HEK293T (cell line): ENCODE data around the gene PRDM11.

Experiments
- CTCF ChIA-PET: fragments of 350-600 bp; formaldehyde crosslinking; extraction: SDS; loops from one replicate; lab custom pipeline; 2021; ENCODE audit warnings: antibody characterized with exemption, inconsistent platforms; lab: Yijun Ruan, JAX
- POLR2A ChIA-PET: fragments of 350-600 bp; formaldehyde crosslinking; extraction: SDS; loops from one replicate; lab custom pipeline; 2020; ENCODE audit warnings: antibody characterized with exemption, inconsistent platforms; lab: Yijun Ruan, JAX
- DNase-seq: peaks from one replicate; pipeline ENCODE4 v3.0.0; 2012; ENCODE audit warnings: mixed read lengths; ENCODE audit errors: extremely low spot score
- ARNT ChIP-seq: fragments of 450-650 bp; IDR thresholded peaks from 2 replicates; pipeline ENCODE4 v1.6.1; 2017; ENCODE audit warnings: mild to moderate bottlenecking
- BHLHE40 ChIP-seq: fragments of 450-650 bp; IDR thresholded peaks from 2 replicates; pipeline ENCODE4 v1.6.1; 2016; ENCODE audit warnings: mild to moderate bottlenecking, moderate library complexity, borderline replicate concordance
- CTBP1 ChIP-seq: fragments of 450-650 bp; IDR thresholded peaks from 2 replicates; pipeline ENCODE4 v1.6.1; 2016; ENCODE audit warnings: borderline replicate concordance
- ELF4 ChIP-seq: fragments of 450-650 bp; IDR thresholded peaks from 2 replicates; pipeline ENCODE4 v1.6.1; 2017; ENCODE audit warnings: antibody characterized with exemption
- FOXA1 ChIP-seq: fragments of 450-650 bp; IDR thresholded peaks from 2 replicates; pipeline ENCODE4 v1.6.1; 2016; ENCODE audit warnings: mild to moderate bottlenecking
- FOXK2 ChIP-seq: fragments of 450-650 bp; IDR thresholded peaks from 2 replicates; pipeline ENCODE4 v1.6.1; 2016; ENCODE audit warnings: mild to moderate bottlenecking
- FOXM1 ChIP-seq: fragments of 450-650 bp; IDR thresholded peaks from 2 replicates; pipeline ENCODE4 v1.6.1; 2017; ENCODE audit warnings: mild to moderate bottlenecking, borderline replicate concordance
- HDGF ChIP-seq: fragments of 450-650 bp; IDR thresholded peaks from 2 replicates; pipeline ENCODE4 v1.6.1; 2017; ENCODE audit warnings: antibody characterized with exemption, borderline replicate concordance
- L3MBTL2 ChIP-seq: fragments of 450-650 bp; conservative IDR thresholded peaks from 2 replicates; pipeline ENCODE4 v1.6.1; 2016; ENCODE audit warnings: mild to moderate bottlenecking
- LEF1 ChIP-seq: fragments of 450-650 bp; IDR thresholded peaks from 2 replicates; pipeline ENCODE4 v1.6.1; 2017; ENCODE audit warnings: mild to moderate bottlenecking, borderline replicate concordance
- NFRKB ChIP-seq: fragments of 450-650 bp; IDR thresholded peaks from 2 replicates; pipeline ENCODE4 v1.6.1; 2016; ENCODE audit warnings: mild to moderate bottlenecking, moderate library complexity
- PKNOX1 ChIP-seq: fragments of 450-650 bp; IDR thresholded peaks from 2 replicates; pipeline ENCODE4 v1.6.1; 2016
- SP1 ChIP-seq: fragments of 450-650 bp; IDR thresholded peaks from 2 replicates; pipeline ENCODE4 v1.6.1; 2017
- SUZ12 ChIP-seq: fragments of 450-650 bp; IDR thresholded peaks from 2 replicates; pipeline ENCODE4 v1.6.1; 2016; ENCODE audit warnings: mild to moderate bottlenecking
- TARDBP ChIP-seq: fragments of 450-650 bp; IDR thresholded peaks from 2 replicates; pipeline ENCODE4 v1.6.1; 2016
- ZNF384 ChIP-seq: fragments of 450-650 bp; IDR thresholded peaks from 2 replicates; pipeline ENCODE4 v1.6.1; 2016

The PRDM11 gene

GRCh38 chr11:45102810-45103621 is 43.4 kb upstream of the PRDM11 start:
- POLR2A ChIA-PET, result no interaction called here
- TF ChIP-seq TARDBP (no peak), ARNT (no peak), NFRKB (no peak), ELF4 (no peak), FOXM1 (no peak), SP1 (no peak), L3MBTL2 (no peak)
- DNase-seq, result peak; percentile 73
- CTCF ChIA-PET, result interaction anchor here (0.7 to 7.5 kb wide), 5 partner anchors 157 to 174 kb away, joined by 3 to 78 read pairs (median 7); no protein-coding TSS in a partner anchor

GRCh38 chr11:45104006-45104789 is 42.2 kb upstream of the PRDM11 start:
- CTCF ChIA-PET, result interaction anchor here (0.6 to 7.5 kb wide), 8 partner anchors 156 to 241 kb away, joined by 4 to 78 read pairs (median 7); no protein-coding TSS in a partner anchor
- no peak for TF ChIP-seq PKNOX1
- TF ChIP-seq ZNF384, result no peak
- TF ChIP-seq LEF1, result no peak
- no peak for TF ChIP-seq L3MBTL2
- TF ChIP-seq ELF4, result no peak
- TF ChIP-seq TARDBP, result no peak
- no peak for TF ChIP-seq SP1
- no peak for TF ChIP-seq HDGF
- no peak for TF ChIP-seq FOXM1
- TF ChIP-seq ARNT, result no peak
- TF ChIP-seq CTBP1, result no peak
- no peak for TF ChIP-seq BHLHE40
- TF ChIP-seq FOXK2, result no peak
- no peak for TF ChIP-seq SUZ12
- POLR2A ChIA-PET, result no interaction called here
- no peak for DNase-seq

- TF ChIP-seq FOXM1, result no peak
- no peak for TF ChIP-seq HDGF
- no peak for TF ChIP-seq BHLHE40
- no peak for TF ChIP-seq SUZ12
- no peak for TF ChIP-seq CTBP1
- ChIA-PET POLR2A (no interaction called here), CTCF (interaction anchor here (0.7 to 7.5 kb wide), 7 partner anchors 156 to 226 kb away, joined by 3 to 78 read pairs (median 7); no protein-coding TSS in a partner anchor)
- DNase-seq, result no peak
These were observed 41.7 kb upstream of the PRDM11 start for GRCh38 chr11:45104790-45105084.

- POLR2A ChIA-PET, result no interaction called here
These were observed 41.0 kb upstream of the PRDM11 start for GRCh38 chr11:45105233-45105983.

GRCh38 chr11:45105984-45106375 is 40.5 kb upstream of the PRDM11 start:
- DNase-seq, result no peak
- ChIA-PET CTCF (interaction anchor here (2.0 to 7.5 kb wide), 3 partner anchors 168 to 177 kb away, joined by 7 to 78 read pairs (median 67); no protein-coding TSS in a partner anchor), POLR2A (no interaction called here)
- TF ChIP-seq BHLHE40 (no peak), ARNT (no peak), HDGF (no peak), FOXK2 (no peak), L3MBTL2 (no peak), LEF1 (no peak), TARDBP (no peak), ELF4 (no peak), SUZ12 (no peak), ZNF384 (no peak), NFRKB (no peak), PKNOX1 (no peak), FOXA1 (no peak)

More at GRCh38 chr11:45105233-45105983, 41.0 kb upstream of the PRDM11 start:
- TF ChIP-seq L3MBTL2 (no peak), TARDBP (no peak), ELF4 (no peak), FOXK2 (no peak), NFRKB (no peak), BHLHE40 (no peak), SUZ12 (no peak), PKNOX1 (no peak), FOXM1 (no peak), ARNT (no peak), ZNF384 (no peak)
- DNase-seq, result peak; percentile 83
- CTCF ChIA-PET, result interaction anchor here (0.5 to 7.5 kb wide), 7 partner anchors 157 to 355 kb away, joined by 3 to 78 read pairs (median 7); no protein-coding TSS in a partner anchor

GRCh38 chr11:45106440-45106839 is 40.0 kb upstream of the PRDM11 start:
- TF ChIP-seq CTBP1, result no peak
- TF ChIP-seq L3MBTL2, result no peak
- no peak for TF ChIP-seq FOXA1
- TF ChIP-seq BHLHE40, result no peak
- no peak for TF ChIP-seq TARDBP
- no peak for TF ChIP-seq ELF4
- TF ChIP-seq ARNT, result no peak
- no peak for TF ChIP-seq PKNOX1
- TF ChIP-seq HDGF, result no peak
- no peak for TF ChIP-seq FOXM1
- TF ChIP-seq SUZ12, result no peak
- no peak for TF ChIP-seq NFRKB
- ChIA-PET CTCF (interaction anchor here (7.5 kb wide), 1 partner anchor 177 kb away, joined by 78 read pairs; no protein-coding TSS in a partner anchor), POLR2A (no interaction called here)
- DNase-seq, result no peak
